HL-60 (cell line): ENCODE results near the gene SNRNP70.

Experiments
- DNase-seq, 2 experiments: peaks; one replicate each; pipeline ENCODE4 v3.0.0-alpha.2; 2010 to 2020; ENCODE audit warnings: low read depth in 1 of 2, low spot score in 1 of 2
- H3K27ac ChIP-seq: fragments of 250-450 bp; sonication (Bioruptor Pico); replicated peaks from 2 replicates; pipeline ENCODE4 v1.5.1; 2020; ENCODE audit warnings: mild to moderate bottlenecking, moderate library complexity
- H3K27me3 ChIP-seq: fragments of 250-450 bp; sonication (Bioruptor Pico); 2 replicates; pipeline ENCODE4 v1.5.1; 2021; ENCODE audit warnings: mild to moderate bottlenecking, moderate library complexity; ENCODE audit not compliant: insufficient read depth, poor library complexity, severe bottlenecking
- H3K4me3 ChIP-seq: replicated peaks from 2 replicates; pipeline ENCODE4 v1.5.1; 2011; ENCODE audit warnings: mild to moderate bottlenecking, control low read depth, low read length; ENCODE audit not compliant: insufficient read depth
- CTCF ChIP-seq: IDR thresholded peaks from one replicate; pipeline ENCODE4 v1.5.1; 2011; ENCODE audit warnings: low read length, control low read depth, inconsistent platforms; ENCODE audit not compliant: insufficient read depth
- GABPA ChIP-seq: IDR thresholded peaks from 2 replicates; pipeline ENCODE4 v1.6.1; 2012; ENCODE audit warnings: low read depth
- POLR2AphosphoS5 ChIP-seq: IDR thresholded peaks from 2 replicates; pipeline ENCODE4 v1.6.1; 2012; ENCODE audit warnings: low read depth
- REST ChIP-seq: IDR thresholded peaks from 2 replicates; pipeline ENCODE4 v1.6.1; 2012; ENCODE audit warnings: low read depth; ENCODE audit not compliant: insufficient replicate concordance
- SPI1 ChIP-seq: IDR thresholded peaks from 2 replicates; pipeline ENCODE4 v1.6.1; 2012; ENCODE audit warnings: low read depth, mild to moderate bottlenecking, borderline replicate concordance

The SNRNP70 gene

GRCh38 chr19:49103331-49104085, 18.3 kb downstream of the SNRNP70 start:
- no peak overlapping the region for H3K27ac ChIP-seq
- TF ChIP-seq CTCF (no peak), POLR2AphosphoS5 (no peak), SPI1 (no peak), GABPA (no peak), REST (no peak)
- H3K4me3 ChIP-seq: no peak overlapping the region
- DNase-seq: no peak
- H3K27me3 ChIP-seq: no peaks in the 10 kb centered on the region

- no peak for DNase-seq
- Histone ChIP-seq H3K27me3 (no peaks in the 10 kb centered on the region), H3K27ac (no peak overlapping the region), H3K4me3 (no peak overlapping the region)
- TF ChIP-seq CTCF (no peak), REST (no peak), GABPA (no peak), POLR2AphosphoS5 (peak; percentile 40; the same call in 1 of the 2 replicates), SPI1 (no peak)
These were observed 19.1 kb downstream of the SNRNP70 start for GRCh38 chr19:49104229-49104864.

GRCh38 chr19:49106648-49107135, 21.4 kb downstream of the SNRNP70 start:
- TF ChIP-seq CTCF (peak; percentile 85), SPI1 (no peak), POLR2AphosphoS5 (peak; percentile 46; the same call in 1 of the 2 replicates), REST (no peak), GABPA (no peak)
- Histone ChIP-seq H3K27me3 (no peaks in the 10 kb centered on the region), H3K4me3 (no peak overlapping the region), H3K27ac (no peak overlapping the region)
- DNase-seq: peak in 1 of 2 experiments; percentile 61
